ACC112 (cell line): ENCODE results near the gene BPIFA1.

Source experiments
- H2AFZ ChIP-seq: fragments of 200-600 bp; sonication (generic); one replicate; pipeline ENCODE4 v1.6.0; 2017; ENCODE audit warnings: antibody characterized with exemption, low read length; ENCODE audit not compliant: unreplicated experiment
- H3K27ac ChIP-seq: fragments of 200-600 bp; sonication (generic); 2 replicates; pipeline ENCODE4 v1.5.1; 2014; ENCODE audit warnings: low read depth, mild to moderate bottlenecking, antibody characterized with exemption, low read length, moderate library complexity
- H3K27me3 ChIP-seq: fragments of 200-600 bp; sonication (generic); 2 replicates; pipeline ENCODE4 v1.6.1; 2014; ENCODE audit warnings: mild to moderate bottlenecking, antibody characterized with exemption, low read length, moderate library complexity, mixed read lengths; ENCODE audit not compliant: insufficient read depth
- H3K36me3 ChIP-seq: fragments of 200-600 bp; sonication (generic); 2 replicates; pipeline ENCODE4 v1.6.1; 2016; ENCODE audit warnings: mild to moderate bottlenecking, antibody characterized with exemption, low read length, moderate library complexity, mixed read lengths; ENCODE audit not compliant: insufficient read depth
- H3K4me1 ChIP-seq: fragments of 200-600 bp; sonication (generic); one replicate; pipeline ENCODE4 v1.6.1; 2016; ENCODE audit warnings: low read length, mixed read lengths; ENCODE audit not compliant: insufficient read depth, unreplicated experiment, control insufficient read depth
- H3K4me3 ChIP-seq: fragments of 200-600 bp; sonication (generic); 2 replicates; pipeline ENCODE4 v1.5.1; 2014; ENCODE audit warnings: mild to moderate bottlenecking, low read depth, low read length
- H3K79me2 ChIP-seq: fragments of 200-600 bp; sonication (generic); one replicate; pipeline ENCODE4 v1.6.0; 2016; ENCODE audit warnings: low read length; ENCODE audit not compliant: control insufficient read depth, unreplicated experiment, insufficient read depth

Gene BPIFA1

GRCh38 chr20:33211817-33212424, 23.9 kb upstream of the BPIFA1 start:
- Histone ChIP-seq H3K27ac (no peak overlapping the region), H2AFZ (no peak overlapping the region), H3K79me2 (no peaks in the 10 kb centered on the region), H3K4me3 (no peak overlapping the region), H3K36me3 (no peaks in the 10 kb centered on the region), H3K27me3 (peaks cover 66% of the 10 kb centered on the region), H3K4me1 (no peaks in the 10 kb centered on the region)

GRCh38 chr20:33217052-33217451, 18.7 kb upstream of the BPIFA1 start, which contains the start of gene BPIFA3:
Gene BPIFA3, plus strand, starts transcription at chr20:33217352. Its CDS starts 185 bp downstream, at chr20:33217537.
- H3K36me3 ChIP-seq: no peaks in the 10 kb centered on the region
- no peaks in the 10 kb centered on the region for H3K79me2 ChIP-seq
- no peak within 1 kb of the TSS for H2AFZ ChIP-seq
- no peaks in the 10 kb centered on the region for H3K4me1 ChIP-seq
- H3K27me3 ChIP-seq: peaks cover 85% of the 10 kb centered on the region
- no peak within 1 kb of the TSS for H3K4me3 ChIP-seq
- no peak within 1 kb of the TSS for H3K27ac ChIP-seq

- Histone ChIP-seq H3K4me1 (no peaks in the 10 kb centered on the region), H3K4me3 (no peak overlapping the region), H3K27ac (no peak overlapping the region), H3K27me3 (peaks cover 94% of the 10 kb centered on the region), H3K79me2 (no peaks in the 10 kb centered on the region), H2AFZ (no peak overlapping the region), H3K36me3 (no peaks in the 10 kb centered on the region)
Observed at GRCh38 chr20:33224399-33224798, 11.4 kb upstream of the BPIFA1 start.

- no peak overlapping the region for H3K27ac ChIP-seq
- no peak overlapping the region for H3K4me3 ChIP-seq
- H3K36me3 ChIP-seq: no peaks in the 10 kb centered on the region
- no peak overlapping the region for H2AFZ ChIP-seq
- peaks cover 93% of the 10 kb centered on the region for H3K27me3 ChIP-seq
- H3K79me2 ChIP-seq: no peaks in the 10 kb centered on the region
- no peaks in the 10 kb centered on the region for H3K4me1 ChIP-seq
Observed at GRCh38 chr20:33229843-33230242, 6.0 kb upstream of the BPIFA1 start.

GRCh38 chr20:33231237-33231636, 4.6 kb upstream of the BPIFA1 start:
- Histone ChIP-seq H3K79me2 (no peaks in the 10 kb centered on the region), H3K4me3 (no peak overlapping the region), H3K27me3 (peaks cover 93% of the 10 kb centered on the region), H3K4me1 (no peaks in the 10 kb centered on the region), H3K36me3 (no peaks in the 10 kb centered on the region), H2AFZ (no peak overlapping the region), H3K27ac (no peak overlapping the region)

- Histone ChIP-seq H3K4me3 (no peak overlapping the region), H3K4me1 (no peaks in the 10 kb centered on the region), H3K27ac (no peak overlapping the region), H3K27me3 (peaks cover 90% of the 10 kb centered on the region), H3K36me3 (no peaks in the 10 kb centered on the region), H3K79me2 (no peaks in the 10 kb centered on the region), H2AFZ (no peak overlapping the region)
Observed at GRCh38 chr20:33232486-33233072, 3.2 kb upstream of the BPIFA1 start.

- Histone ChIP-seq H3K4me1 (no peaks in the 10 kb centered on the region), H3K4me3 (no peak overlapping the region), H3K79me2 (no peaks in the 10 kb centered on the region), H3K36me3 (no peaks in the 10 kb centered on the region), H3K27ac (no peak overlapping the region), H2AFZ (no peak overlapping the region), H3K27me3 (peaks cover 84% of the 10 kb centered on the region)
Observed at GRCh38 chr20:33233129-33233774, 2.5 kb upstream of the BPIFA1 start.

GRCh38 chr20:33234050-33234449, 1.7 kb upstream of the BPIFA1 start:
- Histone ChIP-seq H2AFZ (no peak overlapping the region), H3K36me3 (no peaks in the 10 kb centered on the region), H3K4me3 (no peak overlapping the region), H3K4me1 (no peaks in the 10 kb centered on the region), H3K79me2 (no peaks in the 10 kb centered on the region), H3K27me3 (peaks cover 84% of the 10 kb centered on the region), H3K27ac (no peak overlapping the region)

- Histone ChIP-seq H3K27ac (no peak overlapping the region), H3K27me3 (peaks cover 83% of the 10 kb centered on the region), H3K36me3 (no peaks in the 10 kb centered on the region), H3K4me3 (no peak overlapping the region), H3K79me2 (no peaks in the 10 kb centered on the region), H3K4me1 (no peaks in the 10 kb centered on the region), H2AFZ (no peak overlapping the region)
Observed at GRCh38 chr20:33236351-33236750, 555 bp downstream of the BPIFA1 start.

GRCh38 chr20:33237989-33238388, 2.2 kb downstream of the BPIFA1 start:
- Histone ChIP-seq H3K27ac (no peak overlapping the region), H3K79me2 (no peaks in the 10 kb centered on the region), H3K4me1 (no peaks in the 10 kb centered on the region), H3K36me3 (no peaks in the 10 kb centered on the region), H2AFZ (no peak overlapping the region), H3K4me3 (no peak overlapping the region), H3K27me3 (peaks cover 83% of the 10 kb centered on the region)

GRCh38 chr20:33239418-33239817, 3.6 kb downstream of the BPIFA1 start:
- H3K36me3 ChIP-seq: no peaks in the 10 kb centered on the region
- no peak overlapping the region for H3K4me3 ChIP-seq
- no peaks in the 10 kb centered on the region for H3K79me2 ChIP-seq
- H3K4me1 ChIP-seq: no peaks in the 10 kb centered on the region
- H2AFZ ChIP-seq: no peak overlapping the region
- H3K27me3 ChIP-seq: peaks cover 76% of the 10 kb centered on the region
- H3K27ac ChIP-seq: no peak overlapping the region
